ENCODE data around the gene HTR2B. TPM values are rescaled to one million over a fixed set of nuclear protein-coding genes. Genes with fewer than 3 reads are reported as not detected.
A peak's percentile ranks its signal among the peaks of the same experiment; 100 is the strongest.

Gene HTR2B
- total and polyA plus RNA-seq, 2 of the 13 experiments (the other 11 are each of a cell fraction or from before 2014, with no cell fraction given) = 0.08 TPM; not detected in 1

DNA sequence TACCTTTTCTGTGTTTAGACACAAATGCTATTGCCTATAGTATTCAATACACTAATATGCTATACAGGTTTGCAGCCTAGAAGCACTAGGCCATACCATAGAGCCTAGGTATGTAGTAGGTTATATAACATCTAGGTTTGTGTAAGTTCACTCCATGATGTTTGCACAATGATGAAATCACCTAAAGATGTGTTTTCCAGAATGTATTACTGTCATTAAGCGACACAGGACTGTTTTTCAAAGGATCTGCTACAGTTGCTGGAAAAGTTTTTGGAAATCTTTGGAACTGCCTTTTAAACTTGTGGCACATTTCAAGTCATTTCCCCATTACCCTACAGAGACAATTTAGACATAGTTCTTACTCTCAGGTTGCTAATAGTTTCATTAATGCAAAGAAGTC lies 58.9 kb downstream of the HTR2B start (continued):
- TF ChIP-seq NFKBIZ (CRISPR knock-in tag; IDR thresholded peaks at IDR 0.05) = no peak
- TF ChIP-seq ZSCAN9 (CRISPR knock-in tag; IDR thresholded peaks at IDR 0.05; ENCODE audit: borderline replicate concordance) = peak; percentile 58; the same call in 1 of the 2 replicates
- no peak for TF ChIP-seq TP53 (CRISPR knock-in tag; conservative IDR thresholded peaks at IDR 0.05)
- peak; percentile 58; the same call in 1 of the 2 replicates for TF ChIP-seq ZFP1 (CRISPR knock-in tag; IDR thresholded peaks at IDR 0.05)
- no peak for TF ChIP-seq ZEB1 (IDR thresholded peaks at IDR 0.05; ENCODE audit: insufficient replicate concordance, low read depth)
- TF ChIP-seq FOXP1 (IDR thresholded peaks at IDR 0.05) = no peak
- TF ChIP-seq FOXP1 (CRISPR knock-in tag; IDR thresholded peaks at IDR 0.05) = peak; percentile 76
- no peak for TF ChIP-seq ZNF101 (CRISPR knock-in tag; IDR thresholded peaks at IDR 0.05; ENCODE audit: borderline replicate concordance, low read depth)
- peak; percentile 75 for TF ChIP-seq BCL6 (CRISPR knock-in tag; IDR thresholded peaks at IDR 0.05)
- peak in 1 of 2 experiments; percentile 36; a peak in 1 of 4 replicates for TF ChIP-seq HMGXB4 (CRISPR knock-in tag; IDR thresholded peaks at IDR 0.05; ENCODE audit: borderline replicate concordance in 1 of 2, low read depth in 1 of 2)
- no peak for TF ChIP-seq ZNF121 (CRISPR knock-in tag; IDR thresholded peaks at IDR 0.05)
- TF ChIP-seq ATF3 (CRISPR knock-in tag; IDR thresholded peaks at IDR 0.05) = peak; percentile 83
- no peak for TF ChIP-seq NAIF1 (CRISPR knock-in tag; IDR thresholded peaks at IDR 0.05; ENCODE audit: borderline replicate concordance)
- no peak for TF ChIP-seq ZNF282 (IDR thresholded peaks at IDR 0.05; ENCODE audit: partially characterized antibody)
- no peak for TF ChIP-seq ZKSCAN1 (IDR thresholded peaks at IDR 0.05; ENCODE audit: low read length)
- TF ChIP-seq, protein P1, sequence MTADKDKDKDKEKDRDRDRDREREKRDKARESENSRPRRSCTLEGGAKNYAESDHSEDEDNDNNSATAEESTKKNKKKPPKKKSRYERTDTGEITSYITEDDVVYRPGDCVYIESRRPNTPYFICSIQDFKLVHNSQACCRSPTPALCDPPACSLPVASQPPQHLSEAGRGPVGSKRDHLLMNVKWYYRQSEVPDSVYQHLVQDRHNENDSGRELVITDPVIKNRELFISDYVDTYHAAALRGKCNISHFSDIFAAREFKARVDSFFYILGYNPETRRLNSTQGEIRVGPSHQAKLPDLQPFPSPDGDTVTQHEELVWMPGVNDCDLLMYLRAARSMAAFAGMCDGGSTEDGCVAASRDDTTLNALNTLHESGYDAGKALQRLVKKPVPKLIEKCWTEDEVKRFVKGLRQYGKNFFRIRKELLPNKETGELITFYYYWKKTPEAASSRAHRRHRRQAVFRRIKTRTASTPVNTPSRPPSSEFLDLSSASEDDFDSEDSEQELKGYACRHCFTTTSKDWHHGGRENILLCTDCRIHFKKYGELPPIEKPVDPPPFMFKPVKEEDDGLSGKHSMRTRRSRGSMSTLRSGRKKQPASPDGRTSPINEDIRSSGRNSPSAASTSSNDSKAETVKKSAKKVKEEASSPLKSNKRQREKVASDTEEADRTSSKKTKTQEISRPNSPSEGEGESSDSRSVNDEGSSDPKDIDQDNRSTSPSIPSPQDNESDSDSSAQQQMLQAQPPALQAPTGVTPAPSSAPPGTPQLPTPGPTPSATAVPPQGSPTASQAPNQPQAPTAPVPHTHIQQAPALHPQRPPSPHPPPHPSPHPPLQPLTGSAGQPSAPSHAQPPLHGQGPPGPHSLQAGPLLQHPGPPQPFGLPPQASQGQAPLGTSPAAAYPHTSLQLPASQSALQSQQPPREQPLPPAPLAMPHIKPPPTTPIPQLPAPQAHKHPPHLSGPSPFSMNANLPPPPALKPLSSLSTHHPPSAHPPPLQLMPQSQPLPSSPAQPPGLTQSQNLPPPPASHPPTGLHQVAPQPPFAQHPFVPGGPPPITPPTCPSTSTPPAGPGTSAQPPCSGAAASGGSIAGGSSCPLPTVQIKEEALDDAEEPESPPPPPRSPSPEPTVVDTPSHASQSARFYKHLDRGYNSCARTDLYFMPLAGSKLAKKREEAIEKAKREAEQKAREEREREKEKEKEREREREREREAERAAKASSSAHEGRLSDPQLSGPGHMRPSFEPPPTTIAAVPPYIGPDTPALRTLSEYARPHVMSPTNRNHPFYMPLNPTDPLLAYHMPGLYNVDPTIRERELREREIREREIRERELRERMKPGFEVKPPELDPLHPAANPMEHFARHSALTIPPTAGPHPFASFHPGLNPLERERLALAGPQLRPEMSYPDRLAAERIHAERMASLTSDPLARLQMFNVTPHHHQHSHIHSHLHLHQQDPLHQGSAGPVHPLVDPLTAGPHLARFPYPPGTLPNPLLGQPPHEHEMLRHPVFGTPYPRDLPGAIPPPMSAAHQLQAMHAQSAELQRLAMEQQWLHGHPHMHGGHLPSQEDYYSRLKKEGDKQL (CRISPR knock-in tag; IDR thresholded peaks at IDR 0.05; ENCODE audit: low read depth) = 0 out of 2 replicates have a peak, but pooled peaks have one; percentile 40
- TF ChIP-seq ZNF883 (CRISPR knock-in tag; IDR thresholded peaks at IDR 0.05; ENCODE audit: not compliant biosample characterization) = no peak
- no peak for TF ChIP-seq ZXDC (CRISPR knock-in tag; IDR thresholded peaks at IDR 0.05)
- TF ChIP-seq PTBP1 (IDR thresholded peaks at IDR 0.05; ENCODE audit: low read depth, low read length, poor library complexity, severe bottlenecking) = no peak

Data from HepG2 (cell line).